Measurements from ENCODE around the gene HOXD10. TPM values are rescaled to one million over a fixed set of nuclear protein-coding genes. Genes with fewer than 3 reads are reported as not detected.
A peak's percentile ranks its signal among the peaks of the same experiment; 100 is the strongest.

HOXD10 gene
- total and polyA plus RNA-seq, 5 experiments from 2014 or later, result not detected

DNA sequence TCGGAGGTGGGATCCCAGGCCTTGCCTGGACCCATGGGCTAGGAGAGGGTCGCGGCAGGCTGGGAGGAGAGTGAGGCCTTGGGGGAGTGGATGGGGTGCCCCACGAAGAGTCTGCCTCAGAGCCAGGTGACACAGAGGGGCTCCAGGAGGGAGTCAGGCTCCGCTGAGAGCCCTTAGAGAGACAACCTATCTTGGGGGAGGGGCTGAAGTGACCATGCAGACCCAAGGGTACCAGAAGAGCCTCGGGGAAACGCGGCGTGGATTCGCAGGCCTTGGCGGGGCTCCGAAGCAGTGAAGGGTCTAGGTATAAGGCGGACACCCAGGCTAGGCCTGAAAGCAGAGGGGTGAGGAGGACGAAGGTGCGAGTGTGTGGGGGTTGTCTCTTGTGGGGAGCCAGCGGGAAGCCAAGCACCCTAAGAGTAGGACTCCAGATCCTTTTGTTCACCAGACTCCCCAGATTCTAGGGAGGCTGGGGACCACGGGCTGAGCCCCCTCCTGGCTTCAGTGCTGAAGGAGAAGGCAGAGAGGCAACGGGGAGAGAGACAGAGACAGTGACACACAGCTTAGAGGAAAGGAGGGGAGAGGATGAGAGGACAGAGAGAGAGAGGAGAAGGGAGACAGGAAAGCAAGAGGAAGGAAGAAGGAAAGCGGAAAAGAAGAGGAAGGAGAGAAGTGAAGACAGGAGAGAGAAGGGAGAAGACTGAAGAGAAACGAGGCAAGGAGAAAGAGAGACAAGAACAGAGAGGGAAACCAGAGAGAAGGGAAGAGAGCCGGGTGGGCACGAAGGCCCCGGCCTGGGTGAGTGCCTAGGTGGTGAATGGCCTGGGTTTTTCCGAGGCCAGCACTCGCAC is 10.6 kb upstream of the HOXD10 start:
- peaks cover 2 to 29% (median 18%) of the 10 kb centered on the region in 3 donors for H3K36me3 Mint-ChIP-seq
- peak in 1 of 10 donors; percentile 36 for DNase-seq

GRCh38 chr2:176106581-176107539 is 9.7 kb upstream of the HOXD10 start, which contains the start of gene HOXD11:
Gene HOXD11 (plus strand): TSS chr2:176107280. CDS start chr2:176107356, 76 bp downstream.
- peaks cover 0 to 31% (median 5%) of the 10 kb centered on the region in 9 donors for H3K9me3 Mint-ChIP-seq
- no peak for DNase-seq
- H3K4me1 Mint-ChIP-seq, result peaks cover 23 to 45% (median 29%) of the 10 kb centered on the region in 4 donors
- ATAC-seq, result peak; percentile 22 to 46
- peaks cover 57 to 86% (median 77%) of the 10 kb centered on the region in 5 donors for H3K27me3 Mint-ChIP-seq
- peaks cover 2 to 29% (median 19%) of the 10 kb centered on the region in 3 donors for H3K36me3 Mint-ChIP-seq
- POLR2A ChIA-PET, result no interaction called here
- peak within 1 kb of the TSS in 4 of 10 donors; percentile 41 to 92 (median 67) for H3K27ac Mint-ChIP-seq
- H3K4me3 Mint-ChIP-seq, result peak within 1 kb of the TSS; percentile 40 to 88 (median 82)

More for the DNA sequence above, 10.6 kb upstream of the HOXD10 start:
- peaks cover 21 to 41% (median 29%) of the 10 kb centered on the region in 4 donors for H3K4me1 Mint-ChIP-seq
- H3K27ac Mint-ChIP-seq, result peak overlapping the region in 4 of 10 donors; percentile 41 to 92 (median 67)
- POLR2A ChIA-PET, result no interaction called here
- peaks cover 60 to 86% (median 76%) of the 10 kb centered on the region in 5 donors for H3K27me3 Mint-ChIP-seq
- ATAC-seq, result peak in 1 of 2 donors; percentile 13
- H3K4me3 Mint-ChIP-seq, result peak overlapping the region; percentile 54 to 88 (median 82)
- peaks cover 0 to 25% (median 5%) of the 10 kb centered on the region in 9 donors for H3K9me3 Mint-ChIP-seq

- Mint-ChIP-seq H3K4me3 (no peak overlapping the region), H3K27ac (no peak overlapping the region), H3K4me1 (peaks cover 23 to 45% (median 29%) of the 10 kb centered on the region in 4 donors), H3K36me3 (peaks cover 0 to 28% (median 19%) of the 10 kb centered on the region in 3 donors), H3K27me3 (peaks cover 49 to 86% (median 75%) of the 10 kb centered on the region in 5 donors), H3K9me3 (peaks cover 0 to 29% (median 5%) of the 10 kb centered on the region in 9 donors)
- ATAC-seq (no peak), DNase-seq (no peak)
- POLR2A ChIA-PET, result no interaction called here
Observed at GRCh38 chr2:176107731-176108181, 8.8 kb upstream of the HOXD10 start.

- H3K4me3 Mint-ChIP-seq, result peak overlapping the region; percentile 1 to 75 (median 40)
- peaks cover 21 to 40% (median 26%) of the 10 kb centered on the region in 4 donors for H3K4me1 Mint-ChIP-seq
- POLR2A ChIA-PET, result no interaction called here
Observed at GRCh38 chr2:176109192-176109901, 7.2 kb upstream of the HOXD10 start.

GRCh38 chr2:176109946-176110345 is 6.6 kb upstream of the HOXD10 start:
- POLR2A ChIA-PET, result no interaction called here

More at GRCh38 chr2:176109192-176109901, 7.2 kb upstream of the HOXD10 start:
- H3K36me3 Mint-ChIP-seq, result peaks cover 0 to 34% (median 17%) of the 10 kb centered on the region in 3 donors
- no peak for ATAC-seq
- peaks cover 0 to 43% (median 8%) of the 10 kb centered on the region in 9 donors for H3K9me3 Mint-ChIP-seq
- H3K27me3 Mint-ChIP-seq, result peaks cover 51 to 86% (median 76%) of the 10 kb centered on the region in 5 donors
- H3K27ac Mint-ChIP-seq, result peak overlapping the region in 3 of 10 donors; percentile 1 to 83 (median 49)
- no peak for DNase-seq

GRCh38 chr2:176110415-176111308 is 5.9 kb upstream of the HOXD10 start:
- POLR2A ChIA-PET, result no interaction called here
- Mint-ChIP-seq H3K27ac (peak overlapping the region in 2 of 10 donors; percentile 63 to 85), H3K4me3 (peak overlapping the region in 2 of 10 donors; percentile 11 to 36)

More at GRCh38 chr2:176109946-176110345, 6.6 kb upstream of the HOXD10 start:
- peaks cover 48 to 85% (median 74%) of the 10 kb centered on the region in 5 donors for H3K27me3 Mint-ChIP-seq
- no peak for ATAC-seq
- DNase-seq, result no peak
- peaks cover 0 to 46% (median 8%) of the 10 kb centered on the region in 9 donors for H3K9me3 Mint-ChIP-seq
- peaks cover 0 to 36% (median 14%) of the 10 kb centered on the region in 3 donors for H3K36me3 Mint-ChIP-seq
- peaks cover 17 to 34% (median 22%) of the 10 kb centered on the region in 4 donors for H3K4me1 Mint-ChIP-seq
- peak overlapping the region in 2 of 10 donors; percentile 12 to 58 for H3K4me3 Mint-ChIP-seq
- H3K27ac Mint-ChIP-seq, result no peak overlapping the region

GRCh38 chr2:176111309-176111663 is 5.3 kb upstream of the HOXD10 start:
- Mint-ChIP-seq H3K36me3 (peaks cover 0 to 38% (median 6%) of the 10 kb centered on the region in 3 donors), H3K27me3 (peaks cover 43 to 84% (median 69%) of the 10 kb centered on the region in 5 donors), H3K4me3 (peak overlapping the region in 2 of 10 donors; percentile 11 to 36), H3K4me1 (peaks cover 8 to 20% (median 12%) of the 10 kb centered on the region in 4 donors), H3K9me3 (peaks cover 0 to 54% (median 8%) of the 10 kb centered on the region in 9 donors), H3K27ac (peak overlapping the region in 2 of 10 donors; percentile 80 to 85)
- POLR2A ChIA-PET, result no interaction called here
- DNase-seq (no peak), ATAC-seq (no peak)

More at GRCh38 chr2:176110415-176111308, 5.9 kb upstream of the HOXD10 start:
- ATAC-seq, result no peak
- no peak for DNase-seq
- peaks cover 47 to 84% (median 71%) of the 10 kb centered on the region in 5 donors for H3K27me3 Mint-ChIP-seq
- peaks cover 0 to 51% (median 8%) of the 10 kb centered on the region in 9 donors for H3K9me3 Mint-ChIP-seq
- H3K4me1 Mint-ChIP-seq, result peaks cover 13 to 26% (median 17%) of the 10 kb centered on the region in 4 donors
- H3K36me3 Mint-ChIP-seq, result peaks cover 0 to 41% (median 11%) of the 10 kb centered on the region in 3 donors

- Mint-ChIP-seq H3K36me3 (peaks cover 2 to 40% (median 6%) of the 10 kb centered on the region in 3 donors), H3K27ac (peak overlapping the region in 3 of 10 donors; percentile 8 to 85 (median 80)), H3K9me3 (peaks cover 0 to 60% (median 13%) of the 10 kb centered on the region in 9 donors), H3K4me1 (peaks cover 7 to 17% (median 10%) of the 10 kb centered on the region in 4 donors), H3K4me3 (peak overlapping the region in 3 of 10 donors; percentile 33 to 45 (median 34)), H3K27me3 (peaks cover 44 to 85% (median 73%) of the 10 kb centered on the region in 5 donors)
- POLR2A ChIA-PET, result interaction anchor here (0.7 kb wide), 1 partner anchor 771 kb away, joined by 4 read pairs; no protein-coding TSS in a partner anchor
- no peak for DNase-seq
- no peak for ATAC-seq
Observed at GRCh38 chr2:176111846-176112374, 4.7 kb upstream of the HOXD10 start.

DNA sequence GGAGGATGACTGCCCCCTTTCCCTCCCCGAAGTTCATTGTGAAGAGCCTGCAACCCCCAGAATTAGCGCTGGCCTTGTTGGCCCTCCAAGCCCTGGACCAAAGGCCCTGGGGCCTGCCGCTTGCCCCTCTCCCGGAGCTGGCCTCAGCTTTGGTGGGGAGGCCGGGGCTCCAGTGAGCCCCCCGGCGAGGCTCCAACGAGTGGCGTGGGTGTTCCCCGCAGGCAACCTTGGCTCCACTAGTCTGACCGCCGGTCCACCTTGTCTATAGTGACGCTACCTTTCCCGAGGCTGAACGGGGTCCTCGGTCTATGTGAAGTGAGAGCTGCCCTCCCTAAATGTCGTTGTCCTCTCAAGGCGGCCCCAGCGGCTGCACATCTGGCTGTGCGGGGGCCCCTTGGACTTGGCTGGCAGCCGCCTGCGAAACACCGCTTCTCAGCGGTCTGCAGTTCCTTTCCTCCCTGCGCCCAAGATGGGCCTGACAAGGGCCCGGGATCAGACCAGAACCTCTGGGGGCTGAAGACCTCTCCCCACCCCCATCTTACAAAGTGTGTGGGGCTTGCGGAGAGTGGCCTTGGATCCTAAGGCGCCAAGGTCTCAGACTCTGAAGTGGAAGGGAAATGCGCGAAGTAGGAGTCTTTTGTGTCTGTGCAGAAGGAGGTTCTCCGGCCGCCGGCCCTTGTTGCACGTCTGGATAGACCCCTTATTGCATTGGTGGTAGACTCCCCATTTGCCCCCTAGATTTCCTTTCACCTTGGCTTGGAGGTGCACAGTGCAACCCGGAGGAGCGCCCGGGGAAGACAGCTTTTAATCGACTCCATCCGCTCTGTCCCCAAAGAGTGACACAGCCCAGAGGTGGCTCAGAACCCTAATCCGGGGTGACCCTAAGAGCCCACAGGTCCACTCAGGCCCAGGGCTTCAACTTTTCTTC is 3.9 kb upstream of the HOXD10 start:
- POLR2A ChIA-PET, result interaction anchor here (0.7 to 1.6 kb wide), 2 partner anchors 30 to 770 kb away, joined by 4 read pairs; no protein-coding TSS in a partner anchor
- no peak for DNase-seq
- Mint-ChIP-seq H3K4me1 (peaks cover 5 to 17% (median 7%) of the 10 kb centered on the region in 4 donors), H3K27me3 (peaks cover 48 to 92% (median 75%) of the 10 kb centered on the region in 5 donors), H3K27ac (peak overlapping the region in 2 of 10 donors; percentile 85 to 91), H3K36me3 (peaks cover 6 to 42% (median 6%) of the 10 kb centered on the region in 3 donors), H3K4me3 (peak overlapping the region in 5 of 10 donors; percentile 34 to 58 (median 45)), H3K9me3 (peaks cover 0 to 64% (median 14%) of the 10 kb centered on the region in 9 donors)
- no peak for ATAC-seq
